Measurements from ENCODE around the gene RHAG. TPM values are rescaled to one million over a fixed set of nuclear protein-coding genes. Genes with fewer than 3 reads are reported as not detected.
"Not testable (repeated sequence)": the region's sequence is repeated elsewhere in the genome, so short reads cannot be mapped to it uniquely, and the experiment has no call there.

The RHAG gene
- total RNA-seq, 1 donor from 2014 or later = not detected

DNA sequence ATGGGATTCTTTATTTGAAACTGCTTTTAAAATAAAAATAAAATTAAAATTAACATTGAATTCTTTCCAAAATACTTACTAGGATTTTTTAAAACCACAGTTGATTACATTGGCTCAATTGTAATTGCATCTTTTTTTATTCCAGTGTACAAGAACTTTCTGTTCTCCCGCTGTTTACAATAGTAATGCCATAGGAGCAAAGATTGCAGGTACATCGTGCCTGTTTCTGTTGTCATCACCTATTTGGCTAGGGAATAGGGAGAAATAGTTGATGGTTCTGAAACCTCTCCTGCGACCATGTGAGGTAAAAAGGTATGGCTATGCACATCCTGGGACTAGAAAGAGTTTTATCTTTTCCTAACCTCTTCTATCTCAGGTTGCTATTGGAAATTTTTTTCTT lies 28.2 kb upstream of the RHAG start:
- TF ChIP-seq, protein P1, sequence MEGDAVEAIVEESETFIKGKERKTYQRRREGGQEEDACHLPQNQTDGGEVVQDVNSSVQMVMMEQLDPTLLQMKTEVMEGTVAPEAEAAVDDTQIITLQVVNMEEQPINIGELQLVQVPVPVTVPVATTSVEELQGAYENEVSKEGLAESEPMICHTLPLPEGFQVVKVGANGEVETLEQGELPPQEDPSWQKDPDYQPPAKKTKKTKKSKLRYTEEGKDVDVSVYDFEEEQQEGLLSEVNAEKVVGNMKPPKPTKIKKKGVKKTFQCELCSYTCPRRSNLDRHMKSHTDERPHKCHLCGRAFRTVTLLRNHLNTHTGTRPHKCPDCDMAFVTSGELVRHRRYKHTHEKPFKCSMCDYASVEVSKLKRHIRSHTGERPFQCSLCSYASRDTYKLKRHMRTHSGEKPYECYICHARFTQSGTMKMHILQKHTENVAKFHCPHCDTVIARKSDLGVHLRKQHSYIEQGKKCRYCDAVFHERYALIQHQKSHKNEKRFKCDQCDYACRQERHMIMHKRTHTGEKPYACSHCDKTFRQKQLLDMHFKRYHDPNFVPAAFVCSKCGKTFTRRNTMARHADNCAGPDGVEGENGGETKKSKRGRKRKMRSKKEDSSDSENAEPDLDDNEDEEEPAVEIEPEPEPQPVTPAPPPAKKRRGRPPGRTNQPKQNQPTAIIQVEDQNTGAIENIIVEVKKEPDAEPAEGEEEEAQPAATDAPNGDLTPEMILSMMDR (conservative IDR thresholded peaks at IDR 0.05; ENCODE audit: low read depth, low read length) = no peak

DNA sequence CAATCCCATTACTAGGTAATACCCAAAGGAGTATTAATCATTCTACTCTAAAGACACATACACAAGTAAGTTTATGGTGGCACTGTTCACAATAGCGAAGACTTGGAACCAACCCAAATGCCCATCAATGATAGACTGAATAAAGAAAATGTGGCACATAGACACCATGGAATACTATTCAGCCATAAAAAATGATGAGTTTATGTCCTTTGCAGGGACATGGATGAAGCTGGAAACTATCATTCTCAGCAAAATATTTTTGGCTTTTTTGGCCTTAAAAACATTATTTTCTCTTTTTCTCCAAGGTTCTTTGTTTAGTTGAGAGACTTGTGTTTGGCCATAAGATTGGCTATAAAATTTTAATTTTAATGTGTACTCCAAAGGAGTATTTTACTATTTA lies 27.4 kb upstream of the RHAG start:
- DNase-seq (ENCODE audit: low read depth) = not testable (repeated sequence)

More for the DNA sequence above, 28.2 kb upstream of the RHAG start:
- H3K4me3 ChIP-seq (ENCODE audit: low read depth, low read length) = no peak overlapping the region
- no peak for DNase-seq (ENCODE audit: low read depth)

DNA sequence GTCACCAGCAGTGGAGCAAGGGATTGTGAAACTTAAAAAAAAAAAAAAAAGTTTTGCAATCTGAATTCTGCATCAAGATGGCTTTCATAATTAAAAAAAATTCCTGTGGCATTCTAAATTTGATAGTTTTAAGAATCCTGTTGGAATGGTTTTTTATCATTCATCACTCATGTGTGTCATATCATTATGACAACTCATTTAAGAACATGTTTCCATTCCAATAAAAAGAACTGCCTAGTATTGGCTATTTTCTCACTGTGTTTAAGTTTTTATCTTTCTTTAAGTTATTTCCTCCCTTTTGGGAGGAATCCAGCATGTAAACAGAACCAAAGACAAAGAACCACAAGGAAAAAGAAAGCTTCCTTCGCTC lies 26.2 kb upstream of the RHAG start:
- TF ChIP-seq, protein P1 (conservative IDR thresholded peaks at IDR 0.05; ENCODE audit: low read depth, low read length) = no peak
- no peak for DNase-seq (ENCODE audit: low read depth)
- no peak overlapping the region for H3K4me3 ChIP-seq (ENCODE audit: low read depth, low read length)

More for the DNA sequence above, 27.4 kb upstream of the RHAG start:
- H3K4me3 ChIP-seq (ENCODE audit: low read depth, low read length) = not testable (repeated sequence)

DNA sequence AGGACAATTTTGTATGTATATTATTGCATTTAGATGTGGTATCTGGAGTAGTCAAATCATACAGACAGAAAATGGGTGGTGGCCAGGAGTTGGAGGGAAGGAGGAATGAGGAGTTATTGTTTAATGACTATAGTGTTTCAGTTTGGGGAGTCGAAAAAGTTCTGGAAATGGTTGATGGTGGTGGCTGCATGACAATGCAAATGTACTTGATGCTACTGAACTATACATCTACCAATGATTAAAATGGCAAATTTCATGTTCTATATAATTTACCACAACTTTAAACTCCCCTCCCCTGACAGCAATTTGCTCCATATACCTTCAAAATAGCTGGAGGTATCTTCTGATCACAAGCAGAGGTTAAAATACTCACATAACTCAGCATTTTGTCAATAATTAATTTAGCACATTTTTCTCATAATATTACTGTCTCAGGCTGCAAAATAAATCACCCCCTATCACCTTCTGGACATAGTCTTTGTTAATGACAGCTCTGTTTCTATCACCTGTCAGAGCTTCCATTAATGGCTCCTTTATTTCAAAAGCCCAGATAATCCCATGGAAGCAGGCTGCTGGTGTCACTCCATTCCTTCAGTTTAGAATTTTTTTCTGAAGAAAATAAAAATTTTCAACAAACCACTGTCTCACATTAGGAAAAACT lies 25.7 kb upstream of the RHAG start:
- DNase-seq (ENCODE audit: low read depth) = no peak
- H3K4me3 ChIP-seq (ENCODE audit: low read depth, low read length) = no peak overlapping the region
- TF ChIP-seq, protein P1 (conservative IDR thresholded peaks at IDR 0.05; ENCODE audit: low read depth, low read length) = no peak

DNA sequence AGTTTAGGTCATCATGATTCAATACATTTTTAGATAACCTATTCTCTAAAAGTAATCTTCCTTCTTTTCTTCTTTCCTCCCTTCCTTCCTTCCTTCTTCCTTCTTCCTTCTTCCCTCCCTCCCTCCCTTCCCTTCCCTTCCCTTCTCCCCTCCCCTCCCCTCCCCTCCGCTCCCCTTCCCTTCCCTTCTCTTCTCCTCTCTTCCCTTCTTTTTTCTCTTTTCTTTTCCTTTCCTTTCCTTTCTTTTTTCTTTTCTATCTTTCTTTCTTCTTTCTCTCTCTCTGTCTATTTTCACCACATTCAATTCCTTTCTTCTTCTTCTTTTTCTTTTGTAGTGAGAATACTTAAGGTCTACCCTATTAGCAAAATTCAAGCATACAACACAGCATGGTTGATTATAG lies 17.3 kb upstream of the RHAG start:
- TF ChIP-seq, protein P1 (conservative IDR thresholded peaks at IDR 0.05; ENCODE audit: low read depth, low read length) = no peak
- H3K4me3 ChIP-seq (ENCODE audit: low read depth, low read length) = no peak overlapping the region
- no peak for DNase-seq (ENCODE audit: low read depth)

DNA sequence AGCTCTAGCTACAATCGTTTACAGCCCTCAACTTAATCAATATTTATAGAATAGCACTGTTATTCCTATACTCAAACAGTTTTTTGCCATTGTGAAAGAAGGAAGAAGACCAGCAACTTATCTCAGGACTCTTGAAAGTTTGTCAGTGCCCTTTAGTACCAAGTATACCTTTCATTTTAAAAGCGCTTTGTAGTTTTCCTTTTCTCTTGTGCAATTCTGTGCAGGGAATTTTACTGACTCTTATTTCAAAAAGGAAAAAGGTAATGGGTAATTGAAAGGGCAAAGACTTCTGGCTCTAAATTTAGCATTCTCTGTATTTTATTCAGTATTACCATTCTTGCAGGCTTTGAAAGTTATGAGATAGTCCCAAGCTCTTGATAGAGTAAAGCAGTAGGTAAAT lies 16.8 kb upstream of the RHAG start:
- DNase-seq (ENCODE audit: low read depth) = no peak
- TF ChIP-seq, protein P1 (conservative IDR thresholded peaks at IDR 0.05; ENCODE audit: low read depth, low read length) = no peak
- no peak overlapping the region for H3K4me3 ChIP-seq (ENCODE audit: low read depth, low read length)

DNA sequence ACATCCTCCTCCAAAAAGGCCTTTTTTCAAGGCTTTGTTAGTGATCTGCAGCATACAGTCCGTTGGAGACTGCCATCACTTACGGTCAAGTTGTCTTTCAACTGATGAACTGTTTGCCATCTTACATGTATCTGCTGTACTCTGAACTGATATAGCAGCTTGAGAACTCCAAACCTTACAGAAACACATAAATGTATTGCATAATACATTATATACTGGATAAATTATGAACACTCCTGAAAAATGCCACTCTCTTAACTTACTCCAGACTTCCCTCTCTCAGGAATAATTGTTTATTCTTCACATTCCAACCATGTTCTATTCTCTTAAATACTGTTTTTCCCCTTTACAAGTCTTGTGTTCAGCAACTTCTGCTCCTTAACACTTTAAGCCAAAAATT lies 14.6 kb upstream of the RHAG start:
- no peak for DNase-seq (ENCODE audit: low read depth)
- TF ChIP-seq, protein P1 (conservative IDR thresholded peaks at IDR 0.05; ENCODE audit: low read depth, low read length) = no peak
- H3K4me3 ChIP-seq (ENCODE audit: low read depth, low read length) = no peak overlapping the region

All from epithelial cell of proximal tubule (primary cell).